Lower leg skin (tissue), 3 donors: Measurements from ENCODE around the gene SNTG2.

ENCODE experiments used
- POLR2A ChIP-seq, 2 donors: fragments of 450-650 bp; IDR thresholded peaks; one replicate each; pipeline ENCODE4 v1.6.1; 2016 to 2017; ENCODE audit warnings: antibody characterized with exemption in 2 of 2, mild to moderate bottlenecking in 1 of 2, moderate library complexity in 1 of 2
- TF ChIP-seq, protein P1 (sequence below), 3 donors: fragments of 450-650 bp; IDR thresholded peaks; one replicate each; pipeline ENCODE4 v1.5.1; 2016; ENCODE audit warnings: antibody characterized with exemption in 3 of 3, mild to moderate bottlenecking in 3 of 3, moderate library complexity in 2 of 3

DNA sequence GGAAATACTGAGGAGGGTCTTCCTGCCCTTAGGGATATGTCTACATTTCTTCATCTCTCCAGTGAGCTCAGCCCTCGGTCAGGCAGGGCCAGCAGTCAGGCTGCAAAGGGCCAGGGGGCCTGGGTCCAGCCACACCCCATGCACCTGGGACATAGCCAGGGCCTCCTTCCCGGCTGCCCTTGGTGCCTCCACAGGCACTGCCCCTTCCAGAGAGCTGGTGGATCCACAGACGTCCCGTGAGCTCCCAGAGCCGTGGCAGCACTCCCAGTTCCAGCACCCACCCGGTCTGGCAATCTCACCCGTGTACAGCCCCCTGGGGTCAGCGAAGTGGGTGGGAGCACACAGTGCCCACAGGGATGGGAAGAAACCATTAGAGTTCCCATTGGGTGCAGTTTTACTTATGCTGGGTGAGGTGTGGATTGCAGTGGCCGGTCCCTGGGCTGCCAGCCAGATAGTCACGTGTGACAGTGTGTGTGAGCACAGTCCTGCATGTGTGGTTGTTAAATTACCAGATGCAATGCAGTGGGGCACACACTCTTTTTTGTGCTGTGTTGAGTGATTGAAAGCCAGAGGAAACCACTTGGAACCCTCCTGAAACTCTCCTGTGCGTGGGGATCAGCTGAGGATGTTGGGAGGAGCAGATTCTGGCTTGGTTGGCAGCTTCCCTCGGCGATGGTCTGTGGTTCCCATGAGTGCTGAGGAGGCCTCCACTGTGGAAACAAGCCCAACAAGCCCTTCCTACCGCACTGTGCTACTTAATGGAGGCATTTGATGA lies 131.0 kb downstream of the SNTG2 start:
- TF ChIP-seq, protein P1, sequence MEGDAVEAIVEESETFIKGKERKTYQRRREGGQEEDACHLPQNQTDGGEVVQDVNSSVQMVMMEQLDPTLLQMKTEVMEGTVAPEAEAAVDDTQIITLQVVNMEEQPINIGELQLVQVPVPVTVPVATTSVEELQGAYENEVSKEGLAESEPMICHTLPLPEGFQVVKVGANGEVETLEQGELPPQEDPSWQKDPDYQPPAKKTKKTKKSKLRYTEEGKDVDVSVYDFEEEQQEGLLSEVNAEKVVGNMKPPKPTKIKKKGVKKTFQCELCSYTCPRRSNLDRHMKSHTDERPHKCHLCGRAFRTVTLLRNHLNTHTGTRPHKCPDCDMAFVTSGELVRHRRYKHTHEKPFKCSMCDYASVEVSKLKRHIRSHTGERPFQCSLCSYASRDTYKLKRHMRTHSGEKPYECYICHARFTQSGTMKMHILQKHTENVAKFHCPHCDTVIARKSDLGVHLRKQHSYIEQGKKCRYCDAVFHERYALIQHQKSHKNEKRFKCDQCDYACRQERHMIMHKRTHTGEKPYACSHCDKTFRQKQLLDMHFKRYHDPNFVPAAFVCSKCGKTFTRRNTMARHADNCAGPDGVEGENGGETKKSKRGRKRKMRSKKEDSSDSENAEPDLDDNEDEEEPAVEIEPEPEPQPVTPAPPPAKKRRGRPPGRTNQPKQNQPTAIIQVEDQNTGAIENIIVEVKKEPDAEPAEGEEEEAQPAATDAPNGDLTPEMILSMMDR (IDR thresholded peaks at IDR 0.05), result no peak
- TF ChIP-seq POLR2A (IDR thresholded peaks at IDR 0.05), result no peak
